WERI-Rb-1 (cell line): ENCODE measurements around the gene RNASEL.

Source experiments
- DNase-seq: peaks from one replicate; pipeline ENCODE4 v3.0.0-alpha.2; 2020
- H3K27ac ChIP-seq: fragments of 250-450 bp; sonication (Bioruptor Pico); 2 replicates; pipeline ENCODE4 v1.5.1; 2020; ENCODE audit warnings: mild to moderate bottlenecking, moderate library complexity
- H3K27me3 ChIP-seq: fragments of 250-450 bp; sonication (Bioruptor Pico); 2 replicates; pipeline ENCODE4 v1.5.1; 2021; ENCODE audit warnings: mild to moderate bottlenecking, low read depth, moderate library complexity; ENCODE audit not compliant: insufficient read depth, severe bottlenecking
- H3K36me3 ChIP-seq: fragments of 250-450 bp; sonication (Bioruptor Pico); 2 replicates; pipeline ENCODE4 v1.5.1; 2020; ENCODE audit warnings: mild to moderate bottlenecking, moderate library complexity
- H3K4me3 ChIP-seq: 2 replicates; pipeline ENCODE4 v1.5.1; 2011; ENCODE audit warnings: low read depth, mild to moderate bottlenecking, control low read depth, low read length
- H3K9me3 ChIP-seq: fragments of 250-450 bp; sonication (Bioruptor Pico); 2 replicates; pipeline ENCODE4 v1.5.1; 2021; ENCODE audit warnings: mild to moderate bottlenecking, moderate library complexity; ENCODE audit not compliant: severe bottlenecking
- CTCF ChIP-seq: IDR thresholded peaks from 2 replicates; pipeline ENCODE4 v1.5.1; 2011; ENCODE audit warnings: low read depth, mild to moderate bottlenecking, control low read depth, inconsistent platforms, low read length

RNASEL gene

GRCh38 chr1:182570611-182570970 lies 18.5 kb downstream of the RNASEL start:
- Histone ChIP-seq H3K27ac (no peak overlapping the region), H3K27me3 (no peaks in the 10 kb centered on the region), H3K9me3 (no peaks in the 10 kb centered on the region), H3K36me3 (no peaks in the 10 kb centered on the region), H3K4me3 (no peak overlapping the region)
- TF ChIP-seq CTCF: no peak
- DNase-seq: no peak

- Histone ChIP-seq H3K36me3 (no peaks in the 10 kb centered on the region), H3K27ac (no peak overlapping the region), H3K27me3 (no peaks in the 10 kb centered on the region), H3K9me3 (no peaks in the 10 kb centered on the region), H3K4me3 (no peak overlapping the region)
- no peak for TF ChIP-seq CTCF
- no peak for DNase-seq
These were observed 19.0 kb downstream of the RNASEL start for GRCh38 chr1:182569939-182570610.

GRCh38 chr1:182568647-182569284 lies 20.3 kb downstream of the RNASEL start:
- H3K36me3 ChIP-seq: no peaks in the 10 kb centered on the region
- H3K27ac ChIP-seq: no peak overlapping the region
- H3K4me3 ChIP-seq: no peak overlapping the region
- no peaks in the 10 kb centered on the region for H3K9me3 ChIP-seq
- no peaks in the 10 kb centered on the region for H3K27me3 ChIP-seq
- TF ChIP-seq CTCF: no peak
- no peak for DNase-seq

- DNase-seq: no peak
- Histone ChIP-seq H3K27ac (no peak overlapping the region), H3K36me3 (no peaks in the 10 kb centered on the region), H3K9me3 (no peaks in the 10 kb centered on the region), H3K4me3 (no peak overlapping the region), H3K27me3 (no peaks in the 10 kb centered on the region)
- no peak for TF ChIP-seq CTCF
These were observed 21.4 kb downstream of the RNASEL start for GRCh38 chr1:182567629-182568028.

GRCh38 chr1:182565537-182565936 lies 23.5 kb downstream of the RNASEL start:
- Histone ChIP-seq H3K27ac (no peak overlapping the region), H3K27me3 (no peaks in the 10 kb centered on the region), H3K36me3 (no peaks in the 10 kb centered on the region), H3K9me3 (no peaks in the 10 kb centered on the region), H3K4me3 (no peak overlapping the region)
- no peak for TF ChIP-seq CTCF
- DNase-seq: no peak
